GM12872 (cell line): ENCODE data around the gene NRXN2.

Experiments used
- CTCF ChIP-seq: IDR thresholded peaks from 3 replicates; pipeline ENCODE4 v1.5.1; 2011; ENCODE audit warnings: low read depth, mild to moderate bottlenecking, low read length, moderate library complexity; ENCODE audit not compliant: insufficient read depth

NRXN2 gene

DNA sequence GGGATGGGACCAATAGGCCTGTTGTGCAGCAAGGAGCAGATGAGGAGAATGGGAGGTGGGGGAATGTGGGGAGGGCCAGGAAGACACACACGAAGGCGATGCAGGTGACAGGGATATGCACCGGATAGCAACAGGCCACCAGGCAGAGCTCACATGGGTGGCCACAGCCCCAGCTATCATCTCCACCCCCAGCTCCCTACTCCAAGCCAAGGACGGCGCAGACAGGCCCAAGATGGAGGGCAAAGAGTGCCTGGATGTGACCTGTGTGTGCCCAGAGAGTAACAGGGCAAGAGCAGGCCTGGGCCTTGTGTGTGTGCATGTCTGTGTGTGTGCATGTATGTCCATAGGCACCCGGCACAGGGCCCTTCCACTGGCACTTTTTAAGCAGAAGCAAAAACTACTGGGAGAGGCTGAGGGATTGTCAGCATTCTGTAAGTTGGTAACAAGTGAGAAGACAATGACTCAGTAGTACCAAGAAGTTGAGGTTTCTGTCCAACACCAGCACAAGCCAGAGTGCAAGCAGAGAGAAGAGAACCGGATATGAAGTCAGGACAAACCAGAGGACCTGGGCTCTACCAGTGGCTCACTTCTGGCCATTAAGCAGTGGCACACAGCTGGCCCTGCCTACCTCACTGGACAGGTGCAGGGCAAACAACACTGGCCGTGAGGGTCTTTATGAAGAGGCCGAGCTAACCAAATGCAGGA, 36.4 kb downstream of the NRXN2 start:
- no peak for TF ChIP-seq CTCF

GRCh38 chr11:64685536-64685935, 37.5 kb downstream of the NRXN2 start:
- no peak for TF ChIP-seq CTCF

- no peak for TF ChIP-seq CTCF
Measured at GRCh38 chr11:64684357-64684756, 38.6 kb downstream of the NRXN2 start.

GRCh38 chr11:64681171-64681570, 41.8 kb downstream of the NRXN2 start:
- no peak for TF ChIP-seq CTCF

- no peak for TF ChIP-seq CTCF
Measured at GRCh38 chr11:64679846-64680245, 43.2 kb downstream of the NRXN2 start.

- no peak for TF ChIP-seq CTCF
Measured at GRCh38 chr11:64677441-64678023, 45.5 kb downstream of the NRXN2 start.

DNA sequence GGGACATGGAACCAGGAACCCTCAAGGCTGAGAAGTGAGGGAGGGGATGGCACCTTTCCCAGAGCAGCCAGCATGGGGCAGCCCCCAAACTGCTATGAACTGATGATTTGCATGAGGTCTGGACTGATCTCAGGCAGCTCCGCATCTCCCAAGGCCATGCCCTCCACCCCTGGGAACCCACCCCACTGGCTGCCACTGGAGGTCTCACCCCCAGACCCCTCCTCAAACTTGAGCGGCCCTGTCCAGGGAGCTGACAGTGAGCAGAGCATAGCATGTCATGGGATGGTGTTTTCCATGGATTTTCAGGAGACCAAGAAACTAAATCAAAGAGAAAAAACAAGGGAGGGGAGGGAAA, 46.8 kb downstream of the NRXN2 start:
- no peak for TF ChIP-seq CTCF
